ENCODE data around the gene COL11A2.
"Not testable (repeated sequence)": the region's sequence is repeated elsewhere in the genome, so short reads cannot be mapped to it uniquely, and the experiment has no call there.

The COL11A2 gene

DNA sequence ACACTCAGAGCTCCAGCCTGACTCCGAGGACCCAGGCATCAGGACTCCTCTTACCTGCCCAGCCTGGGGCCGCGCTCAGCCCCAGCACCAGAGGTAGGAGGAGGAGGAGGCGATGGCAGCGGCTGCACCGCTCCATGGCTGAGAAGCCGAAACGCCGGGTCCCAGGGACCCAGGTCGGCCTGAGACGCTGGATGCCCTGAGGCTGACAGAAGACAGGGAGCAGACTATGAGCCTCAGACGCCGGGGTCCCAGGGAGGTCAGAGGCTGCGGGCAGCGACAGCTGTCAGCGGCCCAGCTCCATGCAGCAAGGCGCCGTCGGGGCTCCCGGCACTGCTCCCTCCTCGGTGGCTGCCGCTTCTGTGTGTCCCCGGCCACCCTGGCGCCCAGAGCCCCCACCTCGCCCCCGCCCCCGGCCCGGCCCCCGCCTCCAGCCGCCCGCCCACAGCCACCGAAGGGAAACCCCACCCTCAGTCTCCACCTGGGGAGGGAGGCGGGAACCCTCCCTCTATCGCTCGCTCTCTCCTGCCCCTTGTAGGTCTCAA, at the start of gene COL11A2:
TSS of gene COL11A2 (minus strand) at position 363 of the 542 bp plus-strand sequence. CDS start at position 136, 227 bp downstream.
- Histone ChIP-seq H3K4me1 (ENCODE audit: control insufficient read depth, insufficient read depth, low read length) (peaks cover 6% of the 10 kb centered on the region; the same call in 1 of the 2 replicates), H3K9me3 (ENCODE audit: control insufficient read depth, insufficient read depth, low read length) (no peaks in the 10 kb centered on the region), H3K27ac (ENCODE audit: low read depth, low read length) (no peak within 1 kb of the TSS), H3K36me3 (ENCODE audit: control insufficient read depth, insufficient read depth, low read length) (peaks cover 20% of the 10 kb centered on the region), H3K27me3 (ENCODE audit: control insufficient read depth, insufficient read depth, low read length) (peaks cover 24% of the 10 kb centered on the region), H3K4me3 (ENCODE audit: low read depth, low read length) (peak within 1 kb of the TSS; percentile 75), H3K9ac (ENCODE audit: low read depth, low read length) (no peak within 1 kb of the TSS)

DNA sequence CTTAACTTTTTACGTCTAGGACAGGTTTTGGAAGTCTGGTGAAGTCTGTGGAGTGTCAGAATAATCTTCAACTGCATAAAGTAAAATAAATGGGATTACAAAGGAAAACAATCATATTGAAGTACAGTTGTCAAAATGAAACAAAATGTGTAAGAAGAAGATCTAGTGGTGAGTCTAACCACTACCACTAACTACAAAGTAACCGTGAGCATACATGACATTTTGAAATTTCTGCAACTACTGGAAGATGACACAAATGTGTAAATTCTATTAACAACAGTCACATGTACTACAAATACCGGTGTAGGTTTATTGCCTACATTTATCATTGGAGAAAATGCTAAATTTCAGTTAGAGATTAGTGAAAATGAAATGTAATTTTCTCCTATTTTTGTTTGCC, 49.7 kb upstream of the COL11A2 start:
- Histone ChIP-seq H3K27me3 (ENCODE audit: control insufficient read depth, insufficient read depth, low read length) (peaks cover 25% of the 10 kb centered on the region), H3K4me1 (ENCODE audit: control insufficient read depth, insufficient read depth, low read length) (no peaks in the 10 kb centered on the region), H3K4me3 (ENCODE audit: low read depth, low read length) (no peak overlapping the region), H3K36me3 (ENCODE audit: control insufficient read depth, insufficient read depth, low read length) (no peaks in the 10 kb centered on the region), H3K27ac (ENCODE audit: low read depth, low read length) (no peak overlapping the region), H3K9me3 (ENCODE audit: control insufficient read depth, insufficient read depth, low read length) (no peaks in the 10 kb centered on the region), H3K9ac (ENCODE audit: low read depth, low read length) (no peak overlapping the region)

DNA sequence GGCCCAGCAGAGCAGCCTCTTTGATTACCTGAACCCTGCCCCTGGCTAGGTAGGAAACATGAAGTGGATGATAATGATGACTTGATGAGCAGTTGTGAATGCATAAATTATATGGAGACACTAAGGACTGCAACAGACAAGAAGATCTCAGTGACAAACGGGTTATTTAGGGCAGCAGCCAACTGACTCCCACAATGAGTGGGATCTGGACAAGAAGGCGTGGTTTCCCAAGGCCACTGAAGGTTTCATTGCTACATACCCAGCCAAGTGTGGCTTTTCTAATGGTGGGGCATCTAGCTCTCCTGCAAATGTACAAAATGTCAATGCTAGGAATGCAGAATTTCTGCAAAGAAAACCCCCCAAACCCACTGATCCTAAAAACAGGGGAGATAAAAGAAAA, 45.5 kb upstream of the COL11A2 start:
- Histone ChIP-seq H3K9ac (ENCODE audit: low read depth, low read length) (no peak overlapping the region), H3K36me3 (ENCODE audit: control insufficient read depth, insufficient read depth, low read length) (no peaks in the 10 kb centered on the region), H3K9me3 (ENCODE audit: control insufficient read depth, insufficient read depth, low read length) (no peaks in the 10 kb centered on the region), H3K27ac (ENCODE audit: low read depth, low read length) (no peak overlapping the region), H3K4me3 (ENCODE audit: low read depth, low read length) (no peak overlapping the region), H3K4me1 (ENCODE audit: control insufficient read depth, insufficient read depth, low read length) (peaks cover 8% of the 10 kb centered on the region; the same call in 1 of the 2 replicates), H3K27me3 (ENCODE audit: control insufficient read depth, insufficient read depth, low read length) (peaks cover 7% of the 10 kb centered on the region; the same call in 1 of the 2 replicates)

DNA sequence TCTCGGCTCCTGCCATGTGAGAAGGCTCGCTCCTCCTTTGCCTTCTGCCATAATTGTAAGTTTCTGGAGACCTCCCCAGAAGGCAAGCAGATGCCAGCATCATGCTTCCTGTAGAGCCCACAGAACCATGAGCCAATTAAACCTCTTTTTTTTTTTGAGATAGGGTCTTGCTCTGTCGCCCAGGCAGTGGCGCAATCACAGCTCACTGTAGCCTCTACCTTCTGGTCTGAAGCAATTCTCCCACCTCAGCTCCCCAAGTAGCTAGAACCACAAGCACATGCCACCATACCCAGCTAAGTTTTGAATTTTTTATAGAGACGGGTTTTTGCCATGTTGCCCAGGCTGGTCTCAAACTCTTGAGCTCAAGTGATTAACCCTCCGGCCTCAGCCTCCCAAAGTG, 44.6 kb upstream of the COL11A2 start:
- H3K36me3 ChIP-seq (ENCODE audit: control insufficient read depth, insufficient read depth, low read length): no peaks in the 10 kb centered on the region
- no peak overlapping the region for H3K9ac ChIP-seq (ENCODE audit: low read depth, low read length)
- no peak overlapping the region for H3K4me3 ChIP-seq (ENCODE audit: low read depth, low read length)
- no peak overlapping the region for H3K27ac ChIP-seq (ENCODE audit: low read depth, low read length)
- no peaks in the 10 kb centered on the region for H3K9me3 ChIP-seq (ENCODE audit: control insufficient read depth, insufficient read depth, low read length)
- peaks cover 7% of the 10 kb centered on the region; the same call in 1 of the 2 replicates for H3K27me3 ChIP-seq (ENCODE audit: control insufficient read depth, insufficient read depth, low read length)
- H3K4me1 ChIP-seq (ENCODE audit: control insufficient read depth, insufficient read depth, low read length): peaks cover 8% of the 10 kb centered on the region; the same call in 1 of the 2 replicates

DNA sequence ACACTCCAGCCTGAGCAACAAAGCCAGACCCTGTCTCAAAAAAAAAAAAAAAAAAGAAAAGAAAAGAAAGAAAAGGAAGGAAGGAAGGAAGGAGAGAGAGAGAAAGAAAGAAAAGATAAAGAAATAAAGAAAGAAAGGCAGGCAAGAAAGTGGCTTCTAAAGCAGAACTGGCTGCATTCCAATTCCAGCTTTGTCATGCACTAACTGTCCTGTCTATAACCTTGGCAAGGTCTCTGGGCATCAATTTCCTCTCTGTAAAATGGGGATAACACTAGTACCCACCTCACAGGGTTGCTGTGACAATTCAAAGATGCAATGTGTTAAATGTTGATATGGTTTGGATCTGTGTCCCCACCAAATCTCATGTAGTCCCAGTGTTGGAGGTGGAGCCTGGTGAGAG, 44.1 kb upstream of the COL11A2 start:
- H3K4me1 ChIP-seq (ENCODE audit: control insufficient read depth, insufficient read depth, low read length): peaks cover 8% of the 10 kb centered on the region; the same call in 1 of the 2 replicates
- H3K27me3 ChIP-seq (ENCODE audit: control insufficient read depth, insufficient read depth, low read length): peaks cover 7% of the 10 kb centered on the region; the same call in 1 of the 2 replicates
- no peaks in the 10 kb centered on the region for H3K9me3 ChIP-seq (ENCODE audit: control insufficient read depth, insufficient read depth, low read length)
- no peaks in the 10 kb centered on the region for H3K36me3 ChIP-seq (ENCODE audit: control insufficient read depth, insufficient read depth, low read length)
- H3K9ac ChIP-seq (ENCODE audit: low read depth, low read length): no peak overlapping the region
- no peak overlapping the region for H3K27ac ChIP-seq (ENCODE audit: low read depth, low read length)
- no peak overlapping the region for H3K4me3 ChIP-seq (ENCODE audit: low read depth, low read length)

DNA sequence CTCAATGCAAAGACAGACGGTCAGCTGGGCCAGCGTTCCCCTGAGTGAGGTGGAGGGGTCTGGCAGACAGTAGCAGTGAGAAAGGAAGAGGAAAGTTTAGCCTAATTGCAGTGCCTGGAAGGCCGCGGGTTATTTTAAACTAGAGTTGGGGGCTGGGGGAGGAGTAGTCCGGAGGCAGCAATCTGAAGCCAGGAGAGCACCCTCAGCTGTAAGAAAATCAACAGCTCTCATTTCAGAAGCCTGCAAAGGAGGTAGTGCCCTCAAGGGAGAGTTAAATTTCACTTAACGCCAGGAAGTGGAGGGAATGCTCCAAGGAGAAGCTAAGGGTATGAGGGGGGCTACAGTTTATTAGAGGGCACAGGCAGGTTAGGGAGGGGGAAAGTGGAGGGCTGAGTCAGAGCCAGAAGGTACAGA, 43.0 kb upstream of the COL11A2 start:
- H3K9me3 ChIP-seq (ENCODE audit: control insufficient read depth, insufficient read depth, low read length): no peaks in the 10 kb centered on the region
- H3K4me1 ChIP-seq (ENCODE audit: control insufficient read depth, insufficient read depth, low read length): peaks cover 8% of the 10 kb centered on the region; the same call in 1 of the 2 replicates
- no peak overlapping the region for H3K27ac ChIP-seq (ENCODE audit: low read depth, low read length)
- no peak overlapping the region for H3K4me3 ChIP-seq (ENCODE audit: low read depth, low read length)
- H3K27me3 ChIP-seq (ENCODE audit: control insufficient read depth, insufficient read depth, low read length): peaks cover 7% of the 10 kb centered on the region; the same call in 1 of the 2 replicates
- no peaks in the 10 kb centered on the region for H3K36me3 ChIP-seq (ENCODE audit: control insufficient read depth, insufficient read depth, low read length)
- no peak overlapping the region for H3K9ac ChIP-seq (ENCODE audit: low read depth, low read length)

DNA sequence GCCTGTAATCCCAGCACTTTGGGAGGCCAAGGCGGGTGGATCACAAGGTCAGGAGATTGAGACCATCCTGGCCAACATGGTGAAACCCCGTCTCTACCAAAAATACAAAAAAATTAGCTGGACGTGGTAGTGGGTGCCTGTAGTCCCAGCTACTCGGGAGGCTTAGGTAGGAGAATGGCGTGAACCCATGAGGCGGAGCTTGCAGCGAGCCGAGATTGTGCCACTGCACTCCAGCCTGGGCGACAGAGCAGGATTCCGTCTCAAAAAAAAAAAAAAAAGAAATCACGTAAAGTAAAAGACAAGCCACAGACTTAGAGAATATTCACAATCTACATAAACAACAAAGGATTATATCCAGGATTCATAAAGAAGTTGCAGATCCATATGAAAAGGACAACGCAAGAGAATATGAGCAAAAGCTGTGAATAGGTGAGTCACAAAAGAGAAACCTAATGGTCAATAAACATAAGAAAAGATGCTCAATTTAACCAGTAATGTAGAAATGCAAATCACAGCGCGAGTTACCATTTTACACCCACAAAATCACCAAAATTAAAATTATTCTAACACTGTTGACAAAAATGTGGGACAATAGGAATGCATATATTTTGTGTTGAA, 34.3 kb upstream of the COL11A2 start:
- H3K9ac ChIP-seq (ENCODE audit: low read depth, low read length); H3K9me3 ChIP-seq (ENCODE audit: control insufficient read depth, insufficient read depth, low read length); H3K27me3 ChIP-seq (ENCODE audit: control insufficient read depth, insufficient read depth, low read length); H3K36me3 ChIP-seq (ENCODE audit: control insufficient read depth, insufficient read depth, low read length): not testable (repeated sequence)
- Histone ChIP-seq H3K4me1 (ENCODE audit: control insufficient read depth, insufficient read depth, low read length) (peaks cover 11% of the 10 kb centered on the region), H3K4me3 (ENCODE audit: low read depth, low read length) (peak overlapping the region; percentile 40), H3K27ac (ENCODE audit: low read depth, low read length) (peak overlapping the region; percentile 78)

DNA sequence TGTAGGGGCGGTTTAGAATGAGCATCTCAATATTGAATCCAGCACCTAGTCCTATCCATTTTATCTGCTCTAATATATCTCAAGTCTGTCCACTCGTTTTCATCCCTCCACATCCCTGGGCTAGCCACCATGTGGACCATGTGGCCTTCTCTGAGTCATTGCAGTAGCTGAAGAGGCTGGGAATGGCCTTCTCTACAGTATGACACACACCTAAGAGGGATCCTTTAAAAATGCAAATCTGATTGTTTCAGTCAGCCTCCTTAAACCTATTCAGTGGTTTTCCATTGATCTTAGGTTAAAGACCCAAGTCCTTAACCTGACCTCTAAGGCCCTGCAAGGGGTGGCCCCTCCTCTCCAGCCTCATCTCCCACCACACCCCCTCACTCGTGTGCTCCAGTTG, 25.4 kb upstream of the COL11A2 start:
- no peak overlapping the region for H3K9ac ChIP-seq (ENCODE audit: low read depth, low read length)
- H3K36me3 ChIP-seq (ENCODE audit: control insufficient read depth, insufficient read depth, low read length): no peaks in the 10 kb centered on the region
- no peaks in the 10 kb centered on the region for H3K9me3 ChIP-seq (ENCODE audit: control insufficient read depth, insufficient read depth, low read length)
- peaks cover 80% of the 10 kb centered on the region for H3K27me3 ChIP-seq (ENCODE audit: control insufficient read depth, insufficient read depth, low read length)
- H3K4me1 ChIP-seq (ENCODE audit: control insufficient read depth, insufficient read depth, low read length): peaks cover 12% of the 10 kb centered on the region
- H3K27ac ChIP-seq (ENCODE audit: low read depth, low read length): no peak overlapping the region
- H3K4me3 ChIP-seq (ENCODE audit: low read depth, low read length): no peak overlapping the region

DNA sequence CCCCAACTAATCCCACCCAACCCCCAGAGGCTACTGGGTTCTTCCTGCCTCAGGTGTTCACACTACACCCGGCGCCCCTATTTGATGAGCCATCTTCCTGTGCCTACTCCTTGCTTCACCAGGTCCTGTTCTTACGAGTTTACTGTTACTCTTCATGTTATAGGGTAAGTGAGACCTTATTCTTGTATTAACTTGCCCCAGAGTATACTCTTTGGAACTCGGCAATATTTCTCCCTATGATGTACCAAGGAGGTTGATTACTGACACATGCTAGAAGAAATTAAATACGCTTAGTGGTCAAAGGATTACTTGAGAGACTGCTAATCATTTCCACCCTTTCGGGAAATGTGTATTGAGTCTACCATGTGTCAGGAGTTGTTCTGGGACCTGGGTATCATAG, 25.0 kb upstream of the COL11A2 start:
- peaks cover 82% of the 10 kb centered on the region for H3K27me3 ChIP-seq (ENCODE audit: control insufficient read depth, insufficient read depth, low read length)
- no peak overlapping the region for H3K27ac ChIP-seq (ENCODE audit: low read depth, low read length)
- H3K9me3 ChIP-seq (ENCODE audit: control insufficient read depth, insufficient read depth, low read length): no peaks in the 10 kb centered on the region
- peaks cover 16% of the 10 kb centered on the region for H3K4me1 ChIP-seq (ENCODE audit: control insufficient read depth, insufficient read depth, low read length)
- H3K36me3 ChIP-seq (ENCODE audit: control insufficient read depth, insufficient read depth, low read length): no peaks in the 10 kb centered on the region
- H3K4me3 ChIP-seq (ENCODE audit: low read depth, low read length): no peak overlapping the region
- H3K9ac ChIP-seq (ENCODE audit: low read depth, low read length): no peak overlapping the region

DNA sequence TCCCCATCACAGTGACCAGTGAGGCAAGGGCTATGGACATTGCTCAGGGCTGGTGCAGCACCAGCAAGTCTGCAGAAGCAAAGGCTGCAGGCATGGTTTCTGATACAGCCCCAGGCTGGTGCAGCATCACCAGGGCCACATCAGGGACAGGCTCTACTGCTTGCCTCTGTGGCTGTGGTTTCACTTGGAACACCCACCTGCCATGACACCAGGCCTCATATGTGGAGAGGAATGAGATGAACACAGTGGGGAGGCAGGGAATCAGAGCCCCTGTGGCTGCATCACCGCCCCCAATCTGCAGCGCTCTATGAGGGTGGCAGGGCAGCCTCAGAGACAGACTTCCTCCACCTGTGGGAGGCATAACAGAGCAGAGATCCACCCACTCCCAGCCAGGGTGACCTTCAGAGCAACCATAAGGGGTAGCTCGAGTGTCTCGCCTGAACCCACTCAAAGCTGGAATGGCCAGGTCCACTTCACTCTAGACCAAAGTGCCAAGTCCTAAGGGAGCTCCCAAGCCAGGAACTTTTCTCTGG, 23.9 kb upstream of the COL11A2 start:
- Histone ChIP-seq H3K4me3 (ENCODE audit: low read depth, low read length) (no peak overlapping the region), H3K4me1 (ENCODE audit: control insufficient read depth, insufficient read depth, low read length) (peaks cover 21% of the 10 kb centered on the region), H3K36me3 (ENCODE audit: control insufficient read depth, insufficient read depth, low read length) (0 out of 2 replicates have a peak, but pooled peaks cover 4% of the 10 kb centered on the region), H3K9ac (ENCODE audit: low read depth, low read length) (no peak overlapping the region), H3K27me3 (ENCODE audit: control insufficient read depth, insufficient read depth, low read length) (peaks cover 92% of the 10 kb centered on the region), H3K9me3 (ENCODE audit: control insufficient read depth, insufficient read depth, low read length) (no peaks in the 10 kb centered on the region), H3K27ac (ENCODE audit: low read depth, low read length) (no peak overlapping the region)

Data from HUES48 (cell line).